ENCODE data around the gene BEST2.

- no peak for TF ChIP-seq CTCF (IDR thresholded peaks at IDR 0.05 in 4 of 5, conservative IDR thresholded peaks at IDR 0.05 in 1 of 5)
- no peak for TF ChIP-seq POLR2A (IDR thresholded peaks at IDR 0.05)
These were observed 39.2 kb downstream of the BEST2 start for GRCh38 chr19:12790628-12791344.

Data from gastrocnemius medialis (tissue), 4 donors.